HG03469 (cell line): Measurements from ENCODE around the gene RAB1B.
"Not testable (repeated sequence)": the region's sequence is repeated elsewhere in the genome, so short reads cannot be mapped to it uniquely, and the experiment has no call there.

ENCODE experiments used
- ATAC-seq: cut with Tn5 transposase; IDR thresholded peaks from one replicate; pipeline ENCODE4 v1.9.1; 2021; ENCODE audit warnings: mild to moderate bottlenecking, moderate library complexity, moderate number of reproducible peaks; ENCODE audit not compliant: unreplicated experiment

The RAB1B gene

GRCh38 chr11:66294626-66295620 lies 26.5 kb downstream of the RAB1B start:
- ATAC-seq, result no peak

GRCh38 chr11:66297610-66298009 lies 29.2 kb downstream of the RAB1B start:
- no peak for ATAC-seq

GRCh38 chr11:66299186-66299585 lies 30.7 kb downstream of the RAB1B start:
- ATAC-seq, result no peak

- no peak for ATAC-seq
Observed at GRCh38 chr11:66302656-66303055, 34.2 kb downstream of the RAB1B start.

- ATAC-seq, result no peak
Observed at GRCh38 chr11:66309475-66309874, 41.0 kb downstream of the RAB1B start.

- ATAC-seq, result no peak
Observed at GRCh38 chr11:66310324-66310723, 41.9 kb downstream of the RAB1B start.

- not testable (repeated sequence) for ATAC-seq
Observed at GRCh38 chr11:66310803-66311440, 42.5 kb downstream of the RAB1B start.

GRCh38 chr11:66311470-66311964 lies 43.1 kb downstream of the RAB1B start:
- ATAC-seq, result peak; percentile 26

- peak; percentile 47 for ATAC-seq
Observed at GRCh38 chr11:66311965-66312548, 43.6 kb downstream of the RAB1B start.

GRCh38 chr11:66312549-66313320 lies 44.3 kb downstream of the RAB1B start:
- peak; percentile 25 for ATAC-seq

GRCh38 chr11:66313321-66314185 lies 45.1 kb downstream of the RAB1B start:
- ATAC-seq, result no peak

GRCh38 chr11:66314186-66314501 lies 45.7 kb downstream of the RAB1B start:
- no peak for ATAC-seq

- no peak for ATAC-seq
Observed at GRCh38 chr11:66314561-66315497, 46.4 kb downstream of the RAB1B start.

GRCh38 chr11:66315498-66315885 lies 47.1 kb downstream of the RAB1B start:
- ATAC-seq, result no peak

- no peak for ATAC-seq
Observed at GRCh38 chr11:66315921-66316811, 47.7 kb downstream of the RAB1B start.

GRCh38 chr11:66316849-66317251 lies 48.4 kb downstream of the RAB1B start, which contains the start of gene CD248:
Gene CD248 (minus strand): TSS chr11:66317044. CDS start chr11:66317027, 17 bp downstream.
- no peak for ATAC-seq

- no peak for ATAC-seq
Observed at GRCh38 chr11:66317322-66317722, 48.9 kb downstream of the RAB1B start.
